ENCODE data around the gene ATXN1. TPM values are rescaled to one million over a fixed set of nuclear protein-coding genes. Genes with fewer than 3 reads are reported as not detected.

Gene ATXN1
- total and polyA plus RNA-seq, 2 experiments from 2014 or later = 4.8 to 9.1 TPM

GRCh38 chr6:16254535-16254934 lies 506.7 kb downstream of the ATXN1 start (continued):
- TF ChIP-seq ZNF462 (CRISPR knock-in tag; IDR thresholded peaks at IDR 0.05) = no peak
- no peak for TF ChIP-seq ZNF114 (CRISPR knock-in tag; IDR thresholded peaks at IDR 0.05)
- TF ChIP-seq EZH2phosphoT487 (IDR thresholded peaks at IDR 0.05; ENCODE audit: unreplicated experiment) = no peak
- no peak for TF ChIP-seq ZNF331 (CRISPR knock-in tag; IDR thresholded peaks at IDR 0.05; ENCODE audit: low read depth)
- TF ChIP-seq, protein P1, sequence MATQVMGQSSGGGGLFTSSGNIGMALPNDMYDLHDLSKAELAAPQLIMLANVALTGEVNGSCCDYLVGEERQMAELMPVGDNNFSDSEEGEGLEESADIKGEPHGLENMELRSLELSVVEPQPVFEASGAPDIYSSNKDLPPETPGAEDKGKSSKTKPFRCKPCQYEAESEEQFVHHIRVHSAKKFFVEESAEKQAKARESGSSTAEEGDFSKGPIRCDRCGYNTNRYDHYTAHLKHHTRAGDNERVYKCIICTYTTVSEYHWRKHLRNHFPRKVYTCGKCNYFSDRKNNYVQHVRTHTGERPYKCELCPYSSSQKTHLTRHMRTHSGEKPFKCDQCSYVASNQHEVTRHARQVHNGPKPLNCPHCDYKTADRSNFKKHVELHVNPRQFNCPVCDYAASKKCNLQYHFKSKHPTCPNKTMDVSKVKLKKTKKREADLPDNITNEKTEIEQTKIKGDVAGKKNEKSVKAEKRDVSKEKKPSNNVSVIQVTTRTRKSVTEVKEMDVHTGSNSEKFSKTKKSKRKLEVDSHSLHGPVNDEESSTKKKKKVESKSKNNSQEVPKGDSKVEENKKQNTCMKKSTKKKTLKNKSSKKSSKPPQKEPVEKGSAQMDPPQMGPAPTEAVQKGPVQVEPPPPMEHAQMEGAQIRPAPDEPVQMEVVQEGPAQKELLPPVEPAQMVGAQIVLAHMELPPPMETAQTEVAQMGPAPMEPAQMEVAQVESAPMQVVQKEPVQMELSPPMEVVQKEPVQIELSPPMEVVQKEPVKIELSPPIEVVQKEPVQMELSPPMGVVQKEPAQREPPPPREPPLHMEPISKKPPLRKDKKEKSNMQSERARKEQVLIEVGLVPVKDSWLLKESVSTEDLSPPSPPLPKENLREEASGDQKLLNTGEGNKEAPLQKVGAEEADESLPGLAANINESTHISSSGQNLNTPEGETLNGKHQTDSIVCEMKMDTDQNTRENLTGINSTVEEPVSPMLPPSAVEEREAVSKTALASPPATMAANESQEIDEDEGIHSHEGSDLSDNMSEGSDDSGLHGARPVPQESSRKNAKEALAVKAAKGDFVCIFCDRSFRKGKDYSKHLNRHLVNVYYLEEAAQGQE (IDR thresholded peaks at IDR 0.05; ENCODE audit: unreplicated experiment) = no peak
- no peak for TF ChIP-seq STAT1 (IDR thresholded peaks at IDR 0.05; ENCODE audit: unreplicated experiment)
- TF ChIP-seq EZH2 (IDR thresholded peaks at IDR 0.05; ENCODE audit: low read depth, unreplicated experiment) = no peak
- TF ChIP-seq, protein P2, sequence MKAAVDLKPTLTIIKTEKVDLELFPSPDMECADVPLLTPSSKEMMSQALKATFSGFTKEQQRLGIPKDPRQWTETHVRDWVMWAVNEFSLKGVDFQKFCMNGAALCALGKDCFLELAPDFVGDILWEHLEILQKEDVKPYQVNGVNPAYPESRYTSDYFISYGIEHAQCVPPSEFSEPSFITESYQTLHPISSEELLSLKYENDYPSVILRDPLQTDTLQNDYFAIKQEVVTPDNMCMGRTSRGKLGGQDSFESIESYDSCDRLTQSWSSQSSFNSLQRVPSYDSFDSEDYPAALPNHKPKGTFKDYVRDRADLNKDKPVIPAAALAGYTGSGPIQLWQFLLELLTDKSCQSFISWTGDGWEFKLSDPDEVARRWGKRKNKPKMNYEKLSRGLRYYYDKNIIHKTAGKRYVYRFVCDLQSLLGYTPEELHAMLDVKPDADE (IDR thresholded peaks at IDR 0.05) = no peak

Data from GM23338 (cell line).